ENCODE measurements around the gene SLC9A3. TPM values are rescaled to one million over a fixed set of nuclear protein-coding genes. Genes with fewer than 3 reads are reported as not detected.

SLC9A3 gene
- total RNA-seq, 3 donors from 2014 or later (not counting 1 experiment from before 2014, with no cell fraction given), result 0.61 to 1.1 (median 0.73) TPM

DNA sequence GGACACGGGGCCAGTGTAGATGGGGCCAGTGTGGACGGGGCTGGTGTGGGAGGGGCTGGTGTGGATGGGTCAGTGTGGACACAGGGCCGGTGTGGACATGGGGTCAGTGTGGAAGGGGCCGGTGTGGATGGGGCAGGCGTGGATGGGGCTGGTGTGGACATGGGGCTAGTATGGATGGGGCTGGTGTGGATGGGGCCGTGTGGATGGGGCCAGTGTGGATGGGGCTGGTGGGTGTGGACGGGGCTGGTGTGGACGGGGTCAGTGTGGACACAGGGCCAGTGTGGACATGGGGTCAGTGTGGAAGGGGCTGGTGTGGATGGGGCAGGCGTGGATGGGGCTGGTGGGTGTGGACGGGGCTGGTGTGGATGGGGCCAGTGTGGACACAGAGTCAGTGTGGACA lies 23.8 kb downstream of the SLC9A3 start:
- H3K36me3 Mint-ChIP-seq, result no peaks in the 10 kb centered on the region
- DNase-seq (no peak), ATAC-seq (peak in 1 of 3 donors; percentile 19)
- Histone ChIP-seq H3K27me3 (ENCODE audit: control insufficient read depth, insufficient read depth, low read length) (peaks cover 4% of the 10 kb centered on the region), H3K4me3 (ENCODE audit: low read length) (no peak overlapping the region), H3K9me3 (ENCODE audit: control insufficient read depth, insufficient read depth, low read length) (no peaks in the 10 kb centered on the region), H3K27ac (ENCODE audit: low read length) (no peak overlapping the region), H3K36me3 (ENCODE audit: control insufficient read depth, insufficient read depth, low read length) (no peaks in the 10 kb centered on the region), H3K4me1 (ENCODE audit: control insufficient read depth, insufficient read depth, low read length) (no peaks in the 10 kb centered on the region)
- intact Hi-C loops (cut with micrococcal nuclease), result no loop called here
- H3K27ac Mint-ChIP-seq, result no peak overlapping the region
- peaks cover 8 to 12% of the 10 kb centered on the region in 2 donors for H3K27me3 Mint-ChIP-seq (ENCODE audit: low read depth in 2 of 2)
- TF ChIP-seq, protein P1, sequence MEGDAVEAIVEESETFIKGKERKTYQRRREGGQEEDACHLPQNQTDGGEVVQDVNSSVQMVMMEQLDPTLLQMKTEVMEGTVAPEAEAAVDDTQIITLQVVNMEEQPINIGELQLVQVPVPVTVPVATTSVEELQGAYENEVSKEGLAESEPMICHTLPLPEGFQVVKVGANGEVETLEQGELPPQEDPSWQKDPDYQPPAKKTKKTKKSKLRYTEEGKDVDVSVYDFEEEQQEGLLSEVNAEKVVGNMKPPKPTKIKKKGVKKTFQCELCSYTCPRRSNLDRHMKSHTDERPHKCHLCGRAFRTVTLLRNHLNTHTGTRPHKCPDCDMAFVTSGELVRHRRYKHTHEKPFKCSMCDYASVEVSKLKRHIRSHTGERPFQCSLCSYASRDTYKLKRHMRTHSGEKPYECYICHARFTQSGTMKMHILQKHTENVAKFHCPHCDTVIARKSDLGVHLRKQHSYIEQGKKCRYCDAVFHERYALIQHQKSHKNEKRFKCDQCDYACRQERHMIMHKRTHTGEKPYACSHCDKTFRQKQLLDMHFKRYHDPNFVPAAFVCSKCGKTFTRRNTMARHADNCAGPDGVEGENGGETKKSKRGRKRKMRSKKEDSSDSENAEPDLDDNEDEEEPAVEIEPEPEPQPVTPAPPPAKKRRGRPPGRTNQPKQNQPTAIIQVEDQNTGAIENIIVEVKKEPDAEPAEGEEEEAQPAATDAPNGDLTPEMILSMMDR (IDR thresholded peaks at IDR 0.05), result no peak
- peaks cover 3 to 6% of the 10 kb centered on the region in 2 donors for H3K4me1 Mint-ChIP-seq
- H3K4me3 Mint-ChIP-seq, result no peak overlapping the region
- no peaks in the 10 kb centered on the region for H3K9me3 Mint-ChIP-seq
- 94% methylated on average over 10 of the region's 10 CpGs for WGBS (ENCODE audit: insufficient coverage)

DNA sequence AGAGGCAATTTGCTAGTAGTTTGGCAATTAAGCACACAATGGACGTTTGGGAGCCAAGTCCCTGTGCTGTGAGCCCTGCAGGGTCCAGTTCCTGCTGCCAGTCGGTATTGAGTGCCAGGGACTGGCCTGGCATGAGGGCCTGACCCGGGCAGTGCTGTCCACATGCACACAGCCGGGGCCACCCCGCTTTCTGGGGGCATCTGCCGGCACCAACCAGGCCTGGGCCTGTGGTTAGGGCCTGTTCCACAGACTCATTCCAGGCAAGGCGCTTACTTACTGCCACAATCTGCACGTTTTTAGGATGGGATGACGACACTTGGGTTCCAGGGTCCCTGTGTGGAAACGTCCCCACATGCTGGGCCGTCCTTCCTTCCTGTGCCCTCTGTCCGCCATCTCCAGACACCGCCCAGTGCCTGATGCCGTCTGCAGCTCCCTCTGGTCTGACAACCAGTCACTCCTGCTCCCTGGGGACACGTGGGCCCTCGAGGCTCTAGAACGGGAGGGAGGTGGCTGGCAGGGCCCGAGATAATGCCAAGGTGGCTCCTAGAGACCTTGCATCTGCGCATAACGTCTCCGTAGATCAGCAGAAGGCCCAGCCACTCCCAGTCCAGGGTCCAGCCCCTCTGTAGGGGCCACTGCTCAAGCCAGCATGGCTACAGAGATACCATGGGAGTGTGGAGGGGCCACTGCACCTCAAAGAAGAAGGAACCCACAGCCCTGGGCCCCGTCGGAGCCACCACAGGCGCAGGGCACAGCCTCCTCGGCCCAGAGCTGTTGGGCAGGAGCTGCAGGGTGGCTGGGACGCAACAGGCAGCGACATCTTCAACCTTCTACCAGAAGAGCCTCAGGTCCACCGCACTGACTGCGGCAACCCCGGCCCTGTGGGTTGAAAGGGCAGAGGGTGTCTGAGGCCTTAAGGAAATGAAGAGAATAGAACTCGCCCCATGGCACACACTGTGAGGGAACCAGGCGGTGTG lies 24.7 kb downstream of the SLC9A3 start:
- no peaks in the 10 kb centered on the region for H3K9me3 ChIP-seq (ENCODE audit: control insufficient read depth, insufficient read depth, low read length)
- Mint-ChIP-seq H3K9me3 (no peaks in the 10 kb centered on the region), H3K27me3 (ENCODE audit: low read depth in 2 of 2) (peaks cover 8 to 12% of the 10 kb centered on the region in 2 donors), H3K27ac (no peak overlapping the region), H3K36me3 (no peaks in the 10 kb centered on the region), H3K4me1 (peaks cover 3 to 6% of the 10 kb centered on the region in 2 donors), H3K4me3 (no peak overlapping the region)
- peaks cover 4% of the 10 kb centered on the region for H3K27me3 ChIP-seq (ENCODE audit: control insufficient read depth, insufficient read depth, low read length)
- TF ChIP-seq, protein P1 (IDR thresholded peaks at IDR 0.05), result no peak
- no peaks in the 10 kb centered on the region for H3K36me3 ChIP-seq (ENCODE audit: control insufficient read depth, insufficient read depth, low read length)
- intact Hi-C loops (cut with micrococcal nuclease), result no loop called here
- no peak overlapping the region for H3K27ac ChIP-seq (ENCODE audit: low read length)
- ATAC-seq (peak in 1 of 3 donors; percentile 14), DNase-seq (no peak)
- H3K4me3 ChIP-seq (ENCODE audit: low read length), result no peak overlapping the region
- 88% methylated on average over 32 of the region's 32 CpGs for WGBS (ENCODE audit: insufficient coverage)
- no peaks in the 10 kb centered on the region for H3K4me1 ChIP-seq (ENCODE audit: control insufficient read depth, insufficient read depth, low read length)

DNA sequence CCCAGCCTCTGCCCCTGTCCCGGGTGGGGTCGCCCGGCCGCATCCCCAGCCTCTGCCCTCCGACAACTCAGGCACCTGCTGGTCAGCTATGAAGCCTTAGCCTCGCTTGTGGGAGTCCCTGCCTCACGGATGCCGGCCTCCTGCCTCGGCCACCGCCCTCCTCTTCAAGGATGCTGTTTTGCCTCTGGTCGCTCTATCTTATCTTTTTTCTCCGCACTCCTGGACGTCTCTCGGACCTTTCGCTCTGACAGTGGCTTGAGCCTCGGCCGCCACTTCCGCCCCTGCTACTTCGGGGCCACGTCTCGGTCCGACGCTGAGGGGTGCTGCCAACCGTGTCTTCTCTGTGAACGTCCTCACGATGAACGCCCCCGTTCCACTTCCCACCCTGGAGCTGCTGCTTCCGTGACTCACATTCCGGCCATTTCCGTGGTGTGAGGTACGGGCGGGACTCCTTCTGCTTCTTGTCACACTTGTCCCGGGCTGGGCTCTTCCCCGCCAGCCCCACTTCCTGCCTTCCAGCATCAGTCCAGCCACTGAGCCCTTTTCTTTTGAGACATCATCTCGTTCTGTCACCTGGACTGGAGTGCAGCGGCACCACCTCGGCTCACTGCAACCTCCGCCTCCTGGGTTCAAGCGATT lies 26.3 kb downstream of the SLC9A3 start:
- Mint-ChIP-seq H3K4me3 (no peak overlapping the region), H3K9me3 (no peaks in the 10 kb centered on the region), H3K27me3 (ENCODE audit: low read depth in 2 of 2) (peaks cover 8 to 10% of the 10 kb centered on the region in 2 donors), H3K36me3 (no peaks in the 10 kb centered on the region), H3K4me1 (peaks cover 3 to 6% of the 10 kb centered on the region in 2 donors), H3K27ac (no peak overlapping the region)
- WGBS (ENCODE audit: insufficient coverage), result 91% methylated on average over 40 of the region's 40 CpGs
- H3K4me1 ChIP-seq (ENCODE audit: control insufficient read depth, insufficient read depth, low read length), result no peaks in the 10 kb centered on the region
- intact Hi-C loops (cut with micrococcal nuclease), result no loop called here
- H3K27me3 ChIP-seq (ENCODE audit: control insufficient read depth, insufficient read depth, low read length), result peaks cover 4% of the 10 kb centered on the region
- no peak overlapping the region for H3K4me3 ChIP-seq (ENCODE audit: low read length)
- TF ChIP-seq, protein P1 (IDR thresholded peaks at IDR 0.05), result no peak
- no peak overlapping the region for H3K27ac ChIP-seq (ENCODE audit: low read length)
- no peaks in the 10 kb centered on the region for H3K36me3 ChIP-seq (ENCODE audit: control insufficient read depth, insufficient read depth, low read length)
- ATAC-seq, result no peak
- no peak for DNase-seq
- no peaks in the 10 kb centered on the region for H3K9me3 ChIP-seq (ENCODE audit: control insufficient read depth, insufficient read depth, low read length)
